ENCODE results near the gene EVL.
"Not testable (repeated sequence)": the region's sequence is repeated elsewhere in the genome, so short reads cannot be mapped to it uniquely, and the experiment has no call there.

The EVL gene

GRCh38 chr14:100148837-100149731, 83.9 kb downstream of the EVL start:
- DNase-seq = no peak

GRCh38 chr14:100149851-100150611, 84.8 kb downstream of the EVL start:
- no peak for DNase-seq

- no peak for DNase-seq
Measured at GRCh38 chr14:100150932-100151587, 85.8 kb downstream of the EVL start.

GRCh38 chr14:100152091-100152490, 86.9 kb downstream of the EVL start:
- DNase-seq = no peak

DNA sequence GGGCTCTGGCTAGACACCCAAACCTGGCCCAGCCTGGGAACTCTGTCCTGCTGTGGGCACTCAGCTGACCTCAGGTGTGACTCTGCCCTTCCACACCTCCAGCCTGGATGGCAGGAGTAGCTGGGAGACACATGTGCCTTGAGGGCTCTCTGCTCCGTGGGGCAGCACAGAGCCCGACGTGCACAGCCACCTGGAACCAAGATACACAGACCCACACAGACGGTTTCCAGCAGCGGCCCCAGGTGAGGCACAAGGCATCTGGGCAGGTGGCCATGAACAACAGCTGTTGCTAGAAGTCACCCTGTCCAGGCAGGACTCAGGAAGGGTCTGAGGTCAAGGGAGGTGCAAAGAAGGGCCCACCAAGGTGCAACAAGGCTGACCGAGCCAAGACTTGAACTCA, 88.3 kb downstream of the EVL start:
- no peak for DNase-seq

- no peak for DNase-seq
Measured at GRCh38 chr14:100155049-100155621, 89.9 kb downstream of the EVL start.

- DNase-seq = no peak
Measured at GRCh38 chr14:100155756-100156616, 90.8 kb downstream of the EVL start.

- no peak for DNase-seq
Measured at GRCh38 chr14:100156776-100157175, 91.6 kb downstream of the EVL start.

GRCh38 chr14:100157548-100158232, 92.5 kb downstream of the EVL start:
- DNase-seq = not testable (repeated sequence)

DNA sequence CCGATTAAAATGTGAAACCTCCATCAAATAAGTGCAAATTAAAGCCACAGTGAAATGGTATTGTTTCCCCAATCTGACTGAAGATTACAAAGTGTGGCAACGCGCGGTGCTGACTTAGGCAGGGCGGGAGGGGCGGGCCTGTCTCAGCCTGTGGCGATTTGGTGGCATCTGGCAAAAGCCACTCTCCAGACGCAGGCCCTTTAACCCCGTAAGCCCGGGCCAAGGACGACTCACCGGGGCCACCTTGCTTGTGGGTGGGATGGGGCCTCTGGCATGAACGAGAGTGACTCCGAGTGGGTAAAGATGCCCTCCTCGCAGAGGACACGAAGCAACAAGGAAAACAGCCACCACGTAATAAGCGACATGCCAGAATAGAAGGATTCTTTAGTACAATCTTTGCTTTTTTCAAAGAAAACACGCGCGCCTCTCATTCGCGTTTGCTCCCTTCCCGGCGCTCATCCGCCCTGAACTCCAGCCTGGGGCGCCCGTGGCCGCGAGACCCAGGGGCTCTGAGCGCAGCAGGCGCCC, 93.4 kb downstream of the EVL start:
- no peak for DNase-seq

DNA sequence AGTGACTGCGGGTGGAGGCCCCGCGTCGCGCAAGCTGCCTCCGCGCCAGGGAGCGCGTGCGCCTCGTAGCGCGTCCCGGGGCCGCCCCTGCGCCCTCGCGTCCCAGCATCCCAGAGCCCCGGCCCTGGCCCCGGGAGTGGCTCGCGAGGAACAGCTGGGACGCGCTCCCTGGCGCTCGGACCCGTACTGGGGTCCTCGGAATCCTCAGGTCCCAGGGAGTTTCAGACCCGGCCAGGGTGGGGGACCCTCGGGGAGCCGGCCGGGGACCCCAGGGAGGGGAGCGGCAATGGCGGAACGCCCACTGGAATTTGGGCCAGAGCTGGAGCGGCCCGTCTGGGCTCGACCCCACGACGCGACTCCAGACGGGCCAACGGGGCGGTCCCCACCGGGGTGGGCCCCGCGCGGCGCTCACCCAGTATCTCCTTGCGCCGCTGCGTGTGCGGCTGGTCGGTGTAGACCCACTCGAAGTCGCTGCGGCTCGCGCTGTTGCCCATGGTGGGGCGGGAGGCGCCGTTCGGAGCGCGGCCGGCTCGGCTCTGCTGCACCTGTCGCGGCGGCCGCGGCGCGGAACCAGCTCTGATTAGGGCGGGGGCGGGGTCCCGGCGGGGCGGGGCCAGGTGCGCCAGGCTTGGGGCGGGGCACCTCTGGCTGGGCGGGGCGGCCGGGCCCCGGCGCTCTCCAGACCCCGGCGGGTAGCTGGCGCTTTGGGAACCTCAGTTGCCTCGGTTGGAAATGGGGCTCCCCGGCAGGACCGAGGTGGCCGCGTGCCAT, 94.1 kb downstream of the EVL start, which contains the start of gene DEGS2:
Gene DEGS2 (minus strand): TSS at position 552 of the 771 bp plus-strand sequence. CDS start 58 bp downstream, at position 494.
- DNase-seq = peak; percentile 50

DNA sequence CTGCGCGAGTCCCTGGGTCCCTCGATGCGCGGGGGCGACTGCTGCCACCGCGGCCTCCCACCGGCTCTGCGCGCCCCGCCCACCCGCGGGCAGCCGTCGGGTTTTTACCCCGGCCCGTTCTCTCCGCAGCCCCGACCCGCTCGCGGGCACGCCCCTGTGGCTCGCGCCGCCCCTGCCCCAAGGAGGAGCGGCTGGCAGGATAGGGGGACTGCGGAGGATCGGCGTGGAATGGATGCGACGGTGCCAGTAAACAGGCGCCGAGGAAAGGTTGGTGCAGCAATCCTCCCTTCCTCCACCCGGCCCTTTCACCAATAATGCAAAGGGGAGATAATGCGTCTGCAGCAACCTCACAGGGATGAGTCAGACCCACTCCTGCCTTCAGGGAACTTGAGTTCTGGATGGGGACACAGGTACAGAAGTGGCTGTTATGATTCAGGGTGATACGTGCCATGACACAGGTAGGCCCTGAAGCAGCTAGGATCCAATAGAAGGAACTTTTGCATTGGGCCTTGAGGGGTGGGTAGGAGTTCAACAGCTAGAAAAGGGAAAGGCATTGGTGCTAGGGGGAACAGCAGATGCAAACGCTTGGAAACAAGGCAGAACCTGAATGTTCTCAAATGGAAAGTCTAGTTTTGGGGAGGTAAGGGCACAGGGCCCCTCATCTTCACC, 94.8 kb downstream of the EVL start:
- no peak for DNase-seq

DNA sequence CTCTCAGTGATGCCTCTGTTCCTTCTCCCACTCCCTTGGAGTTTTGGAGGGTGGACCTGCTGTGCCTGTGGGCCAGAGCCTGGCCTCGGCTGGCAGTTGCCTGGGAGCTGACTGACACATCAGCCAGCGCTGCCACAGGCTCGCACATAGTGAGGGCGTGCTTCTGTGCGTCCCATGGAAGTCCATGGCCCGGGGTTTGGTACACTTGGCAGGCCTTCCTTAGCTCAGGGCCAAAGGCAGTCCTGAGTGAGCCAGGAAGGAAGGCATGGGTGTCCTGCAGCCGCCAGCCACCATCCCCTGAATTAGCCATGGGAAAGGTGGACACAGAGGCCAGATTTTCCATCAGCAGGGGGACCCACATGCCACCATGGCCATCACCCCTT, 95.3 kb downstream of the EVL start:
- DNase-seq = no peak

- no peak for DNase-seq
Measured at GRCh38 chr14:100165376-100165775, 100.2 kb downstream of the EVL start.

GRCh38 chr14:100165831-100166440, 100.7 kb downstream of the EVL start:
- DNase-seq = no peak

GRCh38 chr14:100168506-100168905, 103.3 kb downstream of the EVL start:
- no peak for DNase-seq

- no peak for DNase-seq
Measured at GRCh38 chr14:100170880-100171279, 105.7 kb downstream of the EVL start.

- no peak for DNase-seq
Measured at GRCh38 chr14:100172811-100173210, 107.6 kb downstream of the EVL start.

DNA sequence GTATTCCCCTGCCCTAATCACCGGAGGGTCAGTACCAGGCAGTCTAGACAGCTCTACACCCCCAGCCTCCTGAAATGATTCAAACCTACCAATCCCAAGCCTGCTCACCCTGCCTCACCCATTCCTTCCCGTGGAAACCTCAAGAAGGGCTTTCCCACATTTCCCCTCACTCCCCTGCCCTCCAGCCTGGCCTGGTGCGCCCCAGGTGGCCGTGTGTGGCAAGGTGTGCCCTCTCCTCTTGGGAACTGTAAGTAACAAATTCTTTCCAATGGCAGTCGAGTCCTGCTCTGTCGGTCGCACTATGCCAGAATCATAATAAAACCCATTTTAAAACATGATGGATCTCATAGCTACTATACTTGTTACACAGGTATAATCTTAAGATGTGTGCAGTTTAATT, 108.1 kb downstream of the EVL start:
- DNase-seq = no peak
